K562 (cell line): ENCODE results near the gene SLC38A11. TPM values are rescaled to one million over a fixed set of nuclear protein-coding genes. Genes with fewer than 3 reads are reported as not detected.

Experiments
- ATAC-seq: fragments of 200-7000 bp; cut with Tn5 transposase; 3 replicates; pipeline ENCODE4 v1.9.1; 2020; ENCODE audit warnings: moderate library complexity
- BruUV-seq: library from RNA; stranded (reverse); fragments of 400-500 nt; replicated peaks from 2 replicates; lab custom pipeline; 2021; lab: Mats Ljungman, UMichigan
- CTCF ChIA-PET: fragments of 300-600 bp; formaldehyde crosslinking; extraction: SDS; loops from one replicate; lab custom pipeline; 2021; ENCODE audit warnings: low intra/inter-chr PET ratio; lab: Yijun Ruan, JAX
- POLR2A ChIA-PET: fragments of 300-600, 350-650 bp; sonication (Branson Sonifier 250); formaldehyde crosslinking; extraction: SDS; loops from one replicate; lab custom pipeline; 2021; ENCODE audit warnings: antibody characterized with exemption, inconsistent platforms; lab: Yijun Ruan, JAX
- DNase-seq, 4 experiments: peaks; one replicate each; pipeline versions ENCODE4 v3.0.0 to v3.0.0-alpha.2; 2011 to 2018; ENCODE audit warnings: low spot score in 3 of 4, mixed read lengths in 3 of 4; ENCODE audit errors: extremely low read depth in 1 of 4
- FAIRE-seq: peaks from 2 replicates; lab custom pipeline; 2011; peaks lifted over from hg19 to GRCh38; lab: Jason Lieb, UNC
- H2AFZ ChIP-seq: 2 replicates; pipeline ENCODE4 v1.6.0; 2011; ENCODE audit warnings: low read depth, low read length, control low read depth, inconsistent platforms
- H3K27ac ChIP-seq: fragments of 200-600 bp; 3 replicates; pipeline ENCODE4 v1.8.0; 2011; ENCODE audit warnings: low read depth, mild to moderate bottlenecking, control low read depth, inconsistent platforms, low read length, moderate library complexity, mixed read lengths; ENCODE audit errors: extremely low read depth
- H3K27me3 ChIP-seq, 2 experiments: fragments of 300-600 bp in 1 of 2; 2 replicates in 1 of 2; 3 replicates in 1 of 2; pipeline versions ENCODE4 v1.6.0 to v1.8.0; 2011; ENCODE audit warnings: inconsistent platforms in 2 of 2, low read length in 2 of 2, mild to moderate bottlenecking in 1 of 2, mixed read lengths in 1 of 2, moderate library complexity in 1 of 2; ENCODE audit not compliant: control insufficient read depth in 2 of 2, insufficient read depth in 2 of 2
- H3K36me3 ChIP-seq: fragments of 300-600 bp; 3 replicates; pipeline ENCODE4 v1.8.0; 2011; ENCODE audit warnings: mild to moderate bottlenecking, low read length, inconsistent platforms; ENCODE audit not compliant: control insufficient read depth, insufficient read depth
- H3K4me1 ChIP-seq, 2 experiments: fragments of 200-600 bp in 1 of 2; replicated peaks in 1 of 2; 2 replicates in 1 of 2; 3 replicates in 1 of 2; pipeline versions ENCODE4 v1.5.1 to v1.8.0; 2011; ENCODE audit warnings: inconsistent platforms in 2 of 2, low read length in 2 of 2, mild to moderate bottlenecking in 1 of 2, mixed read lengths in 1 of 2, moderate library complexity in 1 of 2; ENCODE audit not compliant: control insufficient read depth in 2 of 2, insufficient read depth in 2 of 2
- H3K4me2 ChIP-seq: 2 replicates; pipeline ENCODE4 v1.6.1; 2011; ENCODE audit warnings: low read length, control low read depth, inconsistent platforms, mixed read lengths; ENCODE audit not compliant: insufficient read depth
- H3K4me3 ChIP-seq: fragments of 200-600 bp; sonication (generic), shearing (Covaris generic); 2 replicates; pipeline ENCODE4 v1.5.1; 2016; ENCODE audit warnings: control low read depth, inconsistent platforms
- H3K79me2 ChIP-seq: fragments of 200-600 bp; 3 replicates; pipeline ENCODE4 v1.8.0; 2011; ENCODE audit warnings: low read length, inconsistent platforms; ENCODE audit not compliant: control insufficient read depth, insufficient read depth
- H3K9ac ChIP-seq, 2 experiments: 2 replicates each; pipeline versions ENCODE4 v1.6.0 to v1.6.1; 2011; ENCODE audit warnings: low read depth in 2 of 2, low read length in 2 of 2, control low read depth in 1 of 2, inconsistent platforms in 1 of 2, mild to moderate bottlenecking in 1 of 2, mixed read lengths in 1 of 2; ENCODE audit not compliant: insufficient read depth in 1 of 2
- H3K9me1 ChIP-seq: one replicate; pipeline ENCODE4 v1.6.0; 2011; ENCODE audit warnings: inconsistent platforms, mild to moderate bottlenecking, low read length, moderate library complexity; ENCODE audit not compliant: control insufficient read depth, insufficient read depth
- H3K9me3 ChIP-seq: replicated peaks from 2 replicates; pipeline ENCODE4 v1.5.1; 2011; ENCODE audit warnings: low read depth, low read length, inconsistent platforms; ENCODE audit not compliant: control insufficient read depth, insufficient read depth
- H4K20me1 ChIP-seq: replicated peaks from 2 replicates; pipeline ENCODE4 v1.6.1; 2011; ENCODE audit warnings: low read length, inconsistent platforms, mixed read lengths; ENCODE audit not compliant: control insufficient read depth, insufficient read depth
- DNMT1 ChIP-seq: fragments of 450-650 bp; IDR thresholded peaks from 2 replicates; pipeline ENCODE4 v1.6.1; 2016; ENCODE audit warnings: antibody characterized with exemption, mild to moderate bottlenecking
- MIER1 ChIP-seq: fragments of 450-650 bp; IDR thresholded peaks from 2 replicates; pipeline ENCODE4 v1.6.1; 2016; ENCODE audit warnings: antibody characterized with exemption, mild to moderate bottlenecking, low read depth
- PML ChIP-seq: IDR thresholded peaks from 2 replicates; pipeline ENCODE4 v1.6.1; 2012; ENCODE audit warnings: low read length, inconsistent platforms
- SAFB2 ChIP-seq: fragments of 200-400 bp; formaldehyde crosslinking; IDR thresholded peaks from 2 replicates; pipeline ENCODE4 v1.6.1; 2018; ENCODE audit warnings: borderline replicate concordance, low read length, low read depth, moderate library complexity; ENCODE audit not compliant: severe bottlenecking
- SMAD2 ChIP-seq: fragments of 150-350 bp; IDR thresholded peaks from 2 replicates; pipeline ENCODE4 v1.6.1; 2014; ENCODE audit warnings: low read depth, mild to moderate bottlenecking, low read length
- ZMIZ1 ChIP-seq, 2 experiments: fragments of 150-350 bp in 1 of 2; IDR thresholded peaks; 2 replicates each; pipeline ENCODE4 v1.6.1; 2012 to 2016; ENCODE audit warnings: low read depth in 2 of 2, low read length in 2 of 2, mild to moderate bottlenecking in 1 of 2, moderate library complexity in 1 of 2
- ZNF184 ChIP-seq: sonication (generic); formaldehyde crosslinking; IDR thresholded peaks from 2 replicates; pipeline ENCODE4 v1.5.0; 2020; ENCODE audit warnings: missing genetic modification reagents
- ZNF253 ChIP-seq: fragments of 250-450 bp; sonication (Bioruptor Pico); conservative IDR thresholded peaks from 2 replicates; pipeline ENCODE4 v1.6.1; 2021; ENCODE audit warnings: mild to moderate bottlenecking
- ZNF274 ChIP-seq: IDR thresholded peaks from 2 replicates; pipeline ENCODE4 v1.6.1; 2011; ENCODE audit warnings: low read depth, mild to moderate bottlenecking, low read length, moderate library complexity, borderline replicate concordance
- ZNF445 ChIP-seq: fragments of 250-450 bp; sonication (Bioruptor Pico); IDR thresholded peaks from 2 replicates; pipeline ENCODE4 v1.4.0; 2020; ENCODE audit warnings: low read depth, mild to moderate bottlenecking, moderate library complexity
- ZNF583 ChIP-seq: fragments of 250-450 bp; sonication (Bioruptor Pico); IDR thresholded peaks from 2 replicates; pipeline ENCODE4 v1.4.0; 2020
- in situ Hi-C: fragments of 300-500 bp; cut with MboI; formaldehyde crosslinking; loops from 4 replicates; pipeline ENCODE4 v1.15.0; 2018; ENCODE audit warnings: inconsistent platforms, mixed read lengths
- intact Hi-C: fragments of 100-400 bp; cut with micrococcal nuclease; formaldehyde crosslinking; loops from 2 replicates; pipeline ENCODE4 v1.14.2; 2022
- polyA plus RNA-seq, 8 experiments: library from polyadenylated mRNA; depleted of rRNA in 4 of 8; stranded (reverse) in 5 of 8; unstranded in 3 of 8; fragments of >200 nt; fragmentation: Nextera tagmentation in 2 of 8; fragmentation: Illumina TruSeq in 1 of 8; extraction: Ambion mirVana in 2 of 8; extraction: Trizol in 1 of 8; gene quantifications; 2 replicates each; pipeline versions ENCODE4 v1.2.1 to v1.2.3, GENCODE V29; 2011 to 2014; ENCODE audit warnings: inconsistent platforms in 1 of 8, missing spikeins in 1 of 8
- total RNA-seq, 7 experiments: library from RNA; depleted of rRNA in 6 of 7; stranded (reverse); fragments of >200 nt in 6 of 7; fragmentation: Illumina TruSeq in 2 of 7; extraction: Trizol in 2 of 7; gene quantifications; 2 replicates each; pipeline versions ENCODE4 v1.2.1 to v1.2.3, GENCODE V29; 2011 to 2021; ENCODE audit warnings: low replicate concordance in 1 of 7

Gene SLC38A11
- total and polyA plus RNA-seq, 9 of the 15 experiments (the other 6 are each of a cell fraction or from before 2014, with no cell fraction given) = not detected

DNA sequence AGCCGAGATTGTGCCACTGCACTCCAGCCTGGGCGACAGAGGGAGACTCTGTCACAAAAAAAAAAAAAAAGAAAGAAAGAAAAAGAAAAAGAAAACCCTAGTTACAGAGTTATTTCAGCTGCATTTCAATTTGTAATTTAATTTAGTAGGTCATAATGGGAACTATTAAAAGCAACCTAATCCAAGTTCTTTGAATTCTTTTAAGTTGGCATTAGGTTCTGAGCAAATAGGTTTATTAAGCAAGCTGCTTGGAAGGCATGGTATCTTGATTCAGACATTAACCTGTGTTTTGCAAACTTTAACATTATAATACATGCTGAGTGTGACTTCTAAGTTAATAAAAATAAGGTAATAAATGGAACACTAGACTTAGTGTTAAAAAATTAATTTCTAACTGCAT lies 83.9 kb downstream of the SLC38A11 start (continued):
- TF ChIP-seq ZNF184 (CRISPR knock-in tag) (no peak), DNMT1 (no peak), PML (no peak), MIER1 (no peak)

DNA sequence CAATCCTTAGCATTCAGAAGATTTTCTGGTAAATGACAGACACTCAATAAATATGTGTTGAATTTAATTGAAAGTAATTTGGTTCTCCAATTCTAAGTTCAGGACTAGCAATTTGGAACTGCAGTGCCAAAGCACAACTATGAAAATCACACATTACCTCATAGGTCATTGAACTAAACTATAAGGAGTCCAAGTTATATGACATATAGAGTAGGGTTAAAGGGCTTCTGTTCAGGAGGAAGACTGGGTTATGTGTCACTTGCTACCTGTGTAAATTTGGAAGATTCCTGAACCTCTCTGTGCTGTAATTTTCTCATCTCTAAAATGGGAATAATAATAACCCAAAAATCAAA lies 85.9 kb downstream of the SLC38A11 start:
- FAIRE-seq = no peak
- no peak overlapping the region for H2AFZ ChIP-seq
- no peaks in the 10 kb centered on the region for H3K9me1 ChIP-seq
- H3K27ac ChIP-seq = no peak overlapping the region
- H3K36me3 ChIP-seq = no peaks in the 10 kb centered on the region
- no peaks in the 10 kb centered on the region for H3K4me1 ChIP-seq
- CTCF ChIA-PET = no interaction called here
- H3K79me2 ChIP-seq = no peaks in the 10 kb centered on the region
- in situ Hi-C loops (no loop called here), intact Hi-C loops (no loop called here)
- no peak for DNase-seq
- H3K27me3 ChIP-seq = no peaks in the 10 kb centered on the region
- H3K4me3 ChIP-seq = no peak overlapping the region
- no peak overlapping the region for H3K4me2 ChIP-seq
- ATAC-seq = no peak
- H4K20me1 ChIP-seq = no peaks in the 10 kb centered on the region
- 0 out of 2 replicates have a peak, but pooled peaks cover 2% of the 10 kb centered on the region for H3K9me3 ChIP-seq
- POLR2A ChIA-PET = no interaction called here
- no peak overlapping the region for H3K9ac ChIP-seq
- no peak for TF ChIP-seq SAFB2
- TF ChIP-seq ZNF253 (CRISPR knock-in tag) = no peak
- no peak for TF ChIP-seq ZNF445 (CRISPR knock-in tag)
- no peak for TF ChIP-seq ZNF583 (CRISPR knock-in tag)
- no peak for TF ChIP-seq ZMIZ1 (IDR thresholded peaks at IDR 0.05; ENCODE audit: low read depth in 2 of 2, low read length in 2 of 2)
- no peak for TF ChIP-seq SMAD2
- TF ChIP-seq ZNF274 = no peak
- no TSS peak for BruUV-seq
